Esophagus mucosa (tissue), 1 donor: Measurements from ENCODE around the gene CASR. TPM values are rescaled to one million over a fixed set of nuclear protein-coding genes. Genes with fewer than 3 reads are reported as not detected.
A peak's percentile ranks its signal among the peaks of the same experiment; 100 is the strongest.
"Not testable (repeated sequence)": the region's sequence is repeated elsewhere in the genome, so short reads cannot be mapped to it uniquely, and the experiment has no call there.

Experiments used
- ATAC-seq: fragments of 200-7000 bp; cut with Tn5 transposase; one replicate; pipeline ENCODE4 v1.9.1; 2020
- total RNA-seq: library from RNA; stranded (reverse); gene quantifications from one replicate; pipeline ENCODE4 v1.2.4, GENCODE V29; 2023
- donor health status: DM: yes; HTN: yes; CAD: no.

The CASR gene, protein sequence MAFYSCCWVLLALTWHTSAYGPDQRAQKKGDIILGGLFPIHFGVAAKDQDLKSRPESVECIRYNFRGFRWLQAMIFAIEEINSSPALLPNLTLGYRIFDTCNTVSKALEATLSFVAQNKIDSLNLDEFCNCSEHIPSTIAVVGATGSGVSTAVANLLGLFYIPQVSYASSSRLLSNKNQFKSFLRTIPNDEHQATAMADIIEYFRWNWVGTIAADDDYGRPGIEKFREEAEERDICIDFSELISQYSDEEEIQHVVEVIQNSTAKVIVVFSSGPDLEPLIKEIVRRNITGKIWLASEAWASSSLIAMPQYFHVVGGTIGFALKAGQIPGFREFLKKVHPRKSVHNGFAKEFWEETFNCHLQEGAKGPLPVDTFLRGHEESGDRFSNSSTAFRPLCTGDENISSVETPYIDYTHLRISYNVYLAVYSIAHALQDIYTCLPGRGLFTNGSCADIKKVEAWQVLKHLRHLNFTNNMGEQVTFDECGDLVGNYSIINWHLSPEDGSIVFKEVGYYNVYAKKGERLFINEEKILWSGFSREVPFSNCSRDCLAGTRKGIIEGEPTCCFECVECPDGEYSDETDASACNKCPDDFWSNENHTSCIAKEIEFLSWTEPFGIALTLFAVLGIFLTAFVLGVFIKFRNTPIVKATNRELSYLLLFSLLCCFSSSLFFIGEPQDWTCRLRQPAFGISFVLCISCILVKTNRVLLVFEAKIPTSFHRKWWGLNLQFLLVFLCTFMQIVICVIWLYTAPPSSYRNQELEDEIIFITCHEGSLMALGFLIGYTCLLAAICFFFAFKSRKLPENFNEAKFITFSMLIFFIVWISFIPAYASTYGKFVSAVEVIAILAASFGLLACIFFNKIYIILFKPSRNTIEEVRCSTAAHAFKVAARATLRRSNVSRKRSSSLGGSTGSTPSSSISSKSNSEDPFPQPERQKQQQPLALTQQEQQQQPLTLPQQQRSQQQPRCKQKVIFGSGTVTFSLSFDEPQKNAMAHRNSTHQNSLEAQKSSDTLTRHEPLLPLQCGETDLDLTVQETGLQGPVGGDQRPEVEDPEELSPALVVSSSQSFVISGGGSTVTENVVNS
- not detected for total RNA-seq

DNA sequence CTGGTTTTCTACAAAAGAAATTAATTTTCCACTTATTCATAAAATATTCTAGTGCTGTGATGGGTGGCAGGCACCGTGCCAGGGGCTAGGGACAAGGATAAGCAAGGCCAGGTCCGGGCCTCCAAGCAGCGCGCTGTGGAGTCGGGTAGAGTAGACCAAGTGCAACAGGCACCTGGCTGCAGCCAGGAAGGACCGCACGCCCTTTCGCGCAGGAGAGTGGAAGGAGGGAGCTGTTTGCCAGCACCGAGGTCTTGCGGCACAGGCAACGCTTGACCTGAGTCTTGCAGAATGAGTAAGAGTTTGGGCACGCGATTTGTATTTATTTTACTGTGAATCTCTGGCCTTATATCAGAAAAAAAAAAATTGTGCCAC is at the start of gene CASR:
CASR (plus strand) TSS at position 148 of the 372 bp plus-strand sequence. CDS start 70,522 bp downstream, outside the sequence.
- ATAC-seq: peak; percentile 47

DNA sequence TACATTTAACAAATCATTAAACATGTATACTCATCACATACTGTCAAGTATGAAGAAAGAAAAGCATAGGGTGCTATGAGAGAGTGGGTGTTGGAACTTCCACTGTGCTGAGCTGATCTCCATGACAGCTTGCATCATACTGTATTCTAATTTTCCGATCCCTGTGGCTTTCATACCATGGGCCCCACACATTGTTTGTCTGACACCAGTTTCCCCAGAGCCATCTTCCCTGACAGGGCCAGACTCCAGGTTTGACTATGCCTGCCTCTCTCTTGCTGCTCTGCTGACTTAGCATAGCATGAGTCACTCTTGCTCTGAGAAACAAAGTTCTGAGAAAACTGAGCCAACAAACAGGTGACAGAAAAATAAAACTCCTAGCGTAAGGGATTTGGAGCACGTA is 37.0 kb upstream of the CASR start:
- ATAC-seq: peak; percentile 88

DNA sequence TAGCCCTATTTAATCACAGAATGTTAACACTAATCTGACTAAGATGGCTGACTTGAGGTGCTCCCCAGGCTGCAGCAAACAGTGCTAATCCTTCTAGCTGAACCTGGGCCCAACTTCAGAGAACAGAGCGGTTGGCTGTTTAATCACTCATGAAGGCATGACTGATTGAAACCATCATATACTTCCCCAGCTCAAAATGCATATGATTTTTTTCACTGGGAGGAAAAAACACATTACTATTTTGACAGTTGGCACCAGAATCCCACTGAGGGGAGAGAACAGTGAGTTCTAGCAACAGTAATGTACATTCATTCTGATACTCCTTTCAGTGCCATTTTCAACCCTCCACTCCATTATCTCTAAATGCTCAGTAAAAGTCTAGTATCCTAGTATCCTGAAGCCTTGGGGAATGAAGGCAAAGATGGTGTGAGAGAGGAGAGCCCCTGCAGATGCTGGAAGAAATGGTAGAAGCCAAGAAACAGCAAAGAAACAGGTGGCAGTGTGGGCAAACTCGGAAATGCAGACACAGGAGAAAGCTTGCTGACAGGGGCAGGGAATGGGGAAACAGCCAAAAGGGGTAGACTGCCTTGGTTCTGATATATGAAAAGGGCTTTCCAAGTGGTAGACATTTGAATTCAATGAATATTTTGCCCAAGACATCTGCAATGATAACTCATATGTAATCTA is 34.4 kb upstream of the CASR start:
- ATAC-seq: no peak

DNA sequence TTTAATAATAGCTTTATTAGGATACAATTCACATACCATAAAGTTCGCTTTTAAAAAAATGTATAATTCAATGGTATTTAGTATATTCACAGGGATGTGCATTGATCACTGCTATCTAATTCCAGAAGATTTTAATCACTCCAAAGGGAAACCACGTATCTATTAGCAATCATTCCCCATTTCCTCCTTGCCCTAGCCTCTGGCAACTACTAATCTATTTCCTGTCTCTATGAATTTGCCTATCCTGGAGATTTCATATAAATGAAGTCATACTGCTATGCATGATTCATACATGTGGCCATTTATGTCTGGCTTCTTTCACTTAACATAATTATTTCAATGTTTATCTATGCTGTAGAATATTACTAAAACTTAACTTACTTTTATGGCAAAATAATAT is 32.0 kb upstream of the CASR start:
- ATAC-seq: peak; percentile 55

DNA sequence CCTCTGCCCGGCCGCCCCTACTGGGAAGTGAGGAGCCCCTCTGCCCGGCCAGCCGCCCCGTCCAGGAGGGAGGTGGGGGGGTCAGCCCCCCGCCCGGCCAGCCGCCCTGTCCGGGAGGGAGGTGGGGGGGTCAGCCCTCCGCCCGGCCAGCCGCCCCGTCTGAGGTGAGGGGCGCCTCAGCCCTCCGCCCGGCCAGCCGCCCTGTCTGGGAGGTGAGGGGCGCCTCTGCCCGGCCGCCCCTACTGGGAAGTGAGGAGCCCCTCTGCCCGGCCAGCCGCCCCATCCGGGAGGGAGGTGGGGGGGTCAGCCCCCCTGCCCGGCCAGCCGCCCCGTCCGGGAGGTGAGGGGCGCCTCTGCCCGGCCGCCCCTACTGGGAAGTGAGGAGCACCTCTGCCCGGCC is 18.5 kb upstream of the CASR start:
- not testable (repeated sequence) for ATAC-seq

DNA sequence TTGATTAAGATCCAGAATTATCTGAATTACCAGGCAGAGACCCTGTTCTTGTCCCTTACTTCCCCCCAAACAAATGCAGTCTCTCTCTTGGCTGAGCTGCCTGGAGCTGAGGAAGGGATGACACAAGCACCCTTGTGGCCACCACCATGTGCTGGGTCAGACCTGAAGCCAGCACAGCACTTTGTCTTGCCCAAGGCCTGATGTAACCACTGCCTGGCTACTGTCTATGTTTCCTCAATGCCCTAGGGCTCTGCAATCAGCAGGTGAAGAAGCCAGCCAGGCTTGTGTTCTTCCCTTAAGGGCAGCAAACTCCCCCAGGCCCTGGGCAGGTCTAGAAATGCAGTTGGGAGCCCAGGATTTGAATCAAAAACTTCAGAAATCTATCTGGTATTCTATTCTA is 15.8 kb upstream of the CASR start:
- ATAC-seq: no peak

DNA sequence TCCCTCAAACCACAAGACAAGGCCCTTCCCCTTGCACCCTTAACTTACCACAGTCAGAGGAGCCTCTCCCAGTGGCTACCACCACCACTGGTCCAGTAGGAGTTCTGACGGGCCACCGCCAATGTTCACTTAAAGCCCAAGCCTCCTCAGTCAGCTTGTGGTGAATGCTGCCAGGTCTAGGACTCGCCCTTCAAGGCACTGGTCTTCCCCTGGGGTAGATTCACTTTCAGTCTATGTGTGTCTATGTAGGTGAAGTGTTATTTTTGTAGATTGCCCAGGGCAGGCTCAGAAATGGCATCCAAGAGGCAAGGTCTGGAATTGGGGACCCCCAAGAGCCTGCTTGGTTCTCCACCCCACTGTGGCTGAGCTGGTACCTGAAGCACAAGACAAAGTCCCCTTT is 15.4 kb upstream of the CASR start:
- no peak for ATAC-seq

DNA sequence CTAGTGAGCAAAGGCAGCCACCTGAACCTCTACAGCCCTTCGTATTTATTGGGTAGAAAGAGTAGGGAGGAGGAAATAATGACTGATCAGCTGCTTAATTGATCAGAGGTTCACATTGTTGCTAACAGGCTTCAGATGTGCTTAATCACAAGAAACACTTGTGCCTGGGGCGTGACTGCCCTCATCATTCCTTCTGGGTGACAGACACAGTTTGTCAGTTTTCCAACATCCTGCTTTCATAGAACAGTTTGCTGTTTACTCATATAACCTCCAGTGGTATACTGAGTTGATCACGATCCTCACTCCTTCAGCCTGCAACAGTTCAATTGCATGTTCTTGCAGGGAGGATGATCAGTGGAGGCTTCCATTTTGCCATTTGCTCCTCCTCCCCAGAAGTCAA is 13.6 kb upstream of the CASR start:
- no peak for ATAC-seq

DNA sequence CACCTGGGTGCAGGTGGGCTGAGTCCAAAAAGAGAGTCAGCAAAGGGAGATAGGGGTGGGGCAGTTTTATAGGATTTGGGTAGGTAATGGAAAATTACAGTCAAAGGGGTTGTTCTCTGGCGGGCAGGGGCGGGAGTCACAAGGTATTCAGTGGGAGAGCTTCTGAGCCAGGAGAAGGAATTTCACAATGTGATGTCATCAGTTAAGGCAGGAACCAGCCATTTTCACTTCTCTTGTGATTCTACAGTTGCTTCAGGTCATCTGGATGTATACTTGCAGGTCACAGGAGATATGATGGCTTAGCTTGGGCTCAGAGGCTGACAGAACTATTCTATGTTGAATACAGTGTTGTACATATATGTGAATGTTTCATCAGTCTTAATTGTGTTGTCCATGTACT is 12.1 kb upstream of the CASR start:
- ATAC-seq: not testable (repeated sequence)

DNA sequence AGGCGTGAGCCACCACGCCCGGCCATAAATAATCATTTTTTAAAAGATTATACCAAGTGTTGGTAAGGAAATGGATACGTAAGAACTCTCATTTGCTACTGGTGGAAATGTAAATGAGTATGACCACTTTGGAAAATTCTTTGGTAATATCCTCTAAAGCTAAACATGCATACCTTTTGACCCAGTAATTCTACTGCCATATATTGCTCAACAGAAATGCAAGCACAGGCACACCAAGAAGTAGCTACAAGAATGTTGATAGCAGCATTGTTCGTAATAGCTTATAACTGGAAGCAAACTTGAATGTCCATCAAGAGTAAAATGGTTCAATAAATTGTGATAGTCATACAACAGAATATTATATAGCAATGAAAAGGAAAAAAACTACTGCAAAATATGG is 4.8 kb upstream of the CASR start:
- no peak for ATAC-seq

DNA sequence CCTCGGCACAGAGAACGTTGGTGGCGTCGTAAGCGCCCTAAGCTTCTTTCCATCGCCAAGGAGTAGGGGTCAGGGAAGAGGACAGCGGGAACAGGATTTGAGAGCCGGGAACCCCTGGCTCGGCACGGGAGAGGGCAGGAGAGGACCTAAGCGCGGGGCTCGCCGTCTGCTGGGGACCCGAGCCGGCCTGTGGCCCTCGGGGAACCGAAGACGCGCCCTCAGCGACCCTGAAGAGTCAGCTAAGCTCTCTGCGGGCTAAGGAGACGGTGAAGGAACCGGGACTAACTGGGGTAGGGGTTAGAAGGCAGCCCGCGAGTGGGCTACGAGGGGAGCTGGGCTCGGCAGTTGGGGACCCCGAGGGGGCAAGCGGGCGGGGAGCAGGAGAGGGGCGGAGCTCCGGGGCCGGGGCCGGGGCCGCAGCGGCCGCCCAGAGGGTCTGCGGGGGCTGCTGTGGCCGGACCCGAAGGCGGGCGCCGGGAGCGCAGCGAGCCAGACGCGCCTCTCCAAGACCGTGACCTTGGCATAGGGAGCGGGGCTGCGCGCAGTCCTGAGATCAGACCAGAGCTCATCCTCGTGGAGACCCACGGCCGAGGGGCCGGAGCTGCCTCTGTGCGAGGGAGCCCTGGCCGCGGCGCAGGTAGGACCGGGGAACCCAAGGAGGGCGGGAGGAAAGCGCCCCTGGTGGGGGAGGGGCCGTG is 574 bp downstream of the CASR start:
- ATAC-seq: peak; percentile 15

DNA sequence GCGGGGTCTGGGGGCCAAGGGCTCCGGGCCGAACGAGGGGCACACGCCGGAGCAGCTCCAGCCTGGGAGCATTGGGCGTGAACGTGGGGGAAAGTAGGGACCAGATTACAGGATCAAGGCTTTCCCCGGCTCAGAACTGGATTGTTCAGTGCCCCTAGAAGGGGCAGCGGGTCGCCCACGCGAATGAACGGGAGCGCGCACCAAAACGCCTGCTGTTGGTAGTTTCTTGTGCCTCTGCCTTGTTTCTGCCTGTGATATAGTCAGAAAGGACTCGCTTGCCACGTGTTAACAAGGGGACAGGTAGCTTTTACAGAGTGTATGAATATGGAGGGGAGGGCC is 1.1 kb downstream of the CASR start:
- ATAC-seq: no peak

DNA sequence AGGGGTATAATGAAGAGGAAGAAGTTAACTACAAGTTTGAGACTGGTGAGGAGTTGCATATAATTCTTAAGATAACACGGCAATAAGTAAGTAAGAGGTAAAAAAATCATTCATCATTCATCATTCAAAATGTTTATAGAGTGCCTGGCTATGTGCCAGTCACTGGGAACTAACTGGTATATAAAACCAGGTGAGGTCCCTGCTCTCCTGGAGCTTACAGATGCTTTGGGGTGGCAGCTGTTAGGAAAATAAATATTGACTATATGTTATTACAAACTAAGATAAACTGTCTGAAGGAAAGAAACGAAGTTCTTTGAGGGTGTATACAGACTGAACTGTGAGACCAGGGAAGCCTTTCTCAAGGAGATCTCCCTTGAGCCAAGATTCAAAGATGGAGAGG is 2.9 kb downstream of the CASR start:
- no peak for ATAC-seq

DNA sequence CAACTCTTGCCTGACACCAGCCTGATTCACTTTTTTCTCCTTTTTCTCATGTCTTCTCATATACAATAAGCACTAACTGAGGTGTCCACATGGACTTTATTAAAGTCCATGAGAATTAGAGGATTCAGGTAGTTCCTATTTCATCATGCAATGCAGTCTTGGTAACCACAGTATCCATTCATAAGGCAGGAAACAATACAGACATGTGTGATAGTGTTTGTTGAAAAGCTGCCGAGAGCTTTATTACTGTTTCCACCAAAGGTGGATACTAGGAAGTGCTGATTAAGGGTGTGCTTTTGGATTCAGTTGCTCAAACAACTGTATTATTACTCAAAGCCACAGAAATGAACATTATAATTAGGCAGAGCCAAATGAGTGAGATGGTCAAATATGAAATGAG is 5.3 kb downstream of the CASR start:
- ATAC-seq: no peak

DNA sequence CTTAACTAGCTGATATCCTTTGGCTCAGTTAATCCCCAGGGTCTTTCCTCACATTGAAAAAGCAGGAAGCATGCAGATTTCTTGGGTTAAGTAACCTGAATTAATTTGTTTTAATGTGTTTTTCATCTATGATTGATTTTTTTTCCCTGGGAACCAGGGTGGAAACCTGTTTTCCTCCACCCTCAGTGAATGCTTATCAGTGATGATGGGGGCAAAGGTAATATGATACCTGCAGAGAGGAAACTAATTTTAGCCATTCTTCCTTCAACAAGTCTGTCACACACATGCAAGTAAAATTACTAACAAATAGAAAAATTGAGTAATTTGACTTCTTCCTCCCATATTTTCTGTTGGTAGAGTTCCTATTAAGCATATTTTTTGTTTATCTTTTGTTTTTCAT is 5.9 kb downstream of the CASR start:
- no peak for ATAC-seq

DNA sequence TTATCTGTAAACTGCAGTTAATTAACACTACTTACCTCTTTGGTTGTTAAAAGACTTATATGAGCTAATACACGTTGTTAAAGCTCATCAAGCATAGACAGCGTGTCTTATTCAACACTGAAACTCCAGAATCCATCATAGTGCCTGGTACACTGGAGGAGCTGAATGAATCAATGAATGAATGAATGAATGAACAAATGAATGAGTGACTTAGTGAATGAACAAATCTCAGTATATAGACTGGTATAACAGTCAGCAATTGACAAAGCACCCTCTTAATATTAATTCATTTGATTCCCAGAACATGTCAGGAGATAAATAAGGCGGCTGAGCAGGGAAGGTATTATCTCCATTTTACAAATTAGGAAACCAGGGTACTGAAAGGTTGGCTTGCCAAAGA is 7.1 kb downstream of the CASR start:
- ATAC-seq: no peak

DNA sequence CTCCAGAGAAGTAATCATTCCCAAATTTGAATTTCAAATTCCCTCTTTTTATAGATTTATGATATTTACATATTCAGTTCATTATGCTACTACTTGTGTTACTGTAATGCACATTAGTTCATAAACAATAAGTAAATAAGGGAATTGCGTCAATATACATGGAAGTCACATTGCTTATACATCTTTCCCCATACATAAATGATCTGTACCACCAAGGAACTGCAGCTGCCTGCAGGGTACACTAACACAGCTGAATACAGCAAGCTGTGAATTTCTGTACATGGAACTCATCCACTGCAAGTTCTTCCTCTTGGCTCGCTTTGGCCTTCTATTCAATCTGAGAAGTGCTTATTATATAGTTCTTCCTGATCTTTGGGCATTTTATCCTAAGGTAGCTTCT is 15.5 kb downstream of the CASR start:
- no peak for ATAC-seq

DNA sequence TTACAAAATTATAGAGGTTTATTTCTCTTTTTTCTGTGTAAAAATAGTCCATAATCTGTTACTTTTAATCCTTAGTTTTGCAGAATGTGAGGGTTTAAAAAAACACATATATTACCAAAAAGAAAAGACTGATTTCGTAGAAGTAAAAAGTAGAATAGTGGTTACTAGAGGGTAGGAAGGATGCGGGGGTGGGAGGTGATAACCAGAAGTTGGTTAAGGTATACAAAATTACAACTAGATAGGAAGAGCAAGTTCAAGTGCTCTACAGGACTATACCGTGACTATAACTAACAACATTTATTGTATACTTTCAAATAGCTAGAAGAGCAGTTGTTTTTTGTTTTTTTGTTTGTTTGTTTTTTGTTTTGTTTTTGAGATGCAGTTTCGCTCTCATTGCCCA is 16.1 kb downstream of the CASR start:
- no peak for ATAC-seq

DNA sequence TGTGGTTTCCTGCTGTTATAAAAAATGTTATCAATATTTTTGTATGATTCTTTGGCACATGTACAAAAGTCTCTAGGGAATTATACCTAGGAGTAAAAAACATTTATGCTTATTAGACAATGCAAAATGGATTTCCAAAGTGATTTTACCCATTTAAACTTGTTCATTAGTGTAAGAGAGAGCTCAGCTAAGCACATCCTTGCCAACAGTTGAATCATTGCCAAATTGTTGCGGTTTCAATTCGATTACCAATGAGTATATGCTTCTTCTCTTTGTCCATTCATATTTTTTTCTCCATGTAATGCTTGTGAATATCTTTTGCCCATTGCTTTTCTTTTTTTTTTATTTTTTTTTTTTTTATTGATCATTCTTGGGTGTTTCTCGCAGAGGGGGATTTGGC is 17.2 kb downstream of the CASR start:
- ATAC-seq: no peak

DNA sequence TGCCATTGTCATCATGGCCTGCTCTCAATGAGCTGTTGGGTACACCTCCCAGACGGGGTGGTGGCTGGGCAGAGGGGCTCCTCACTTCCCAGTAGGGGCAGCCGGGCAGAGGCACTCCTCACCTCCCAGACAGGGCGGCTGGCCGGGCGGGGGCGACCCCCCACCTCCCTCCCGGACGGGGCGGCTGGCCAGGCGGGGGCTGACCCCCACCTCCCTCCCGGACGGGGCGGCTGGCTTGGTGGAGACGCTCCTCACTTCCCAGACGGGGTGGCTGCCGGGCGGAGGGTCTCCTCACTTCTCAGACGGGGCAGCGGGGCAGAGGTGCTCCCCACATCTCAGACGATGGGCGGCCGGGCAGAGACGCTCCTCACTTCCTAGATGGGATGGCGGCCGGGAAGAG is 18.0 kb downstream of the CASR start:
- ATAC-seq: not testable (repeated sequence)

DNA sequence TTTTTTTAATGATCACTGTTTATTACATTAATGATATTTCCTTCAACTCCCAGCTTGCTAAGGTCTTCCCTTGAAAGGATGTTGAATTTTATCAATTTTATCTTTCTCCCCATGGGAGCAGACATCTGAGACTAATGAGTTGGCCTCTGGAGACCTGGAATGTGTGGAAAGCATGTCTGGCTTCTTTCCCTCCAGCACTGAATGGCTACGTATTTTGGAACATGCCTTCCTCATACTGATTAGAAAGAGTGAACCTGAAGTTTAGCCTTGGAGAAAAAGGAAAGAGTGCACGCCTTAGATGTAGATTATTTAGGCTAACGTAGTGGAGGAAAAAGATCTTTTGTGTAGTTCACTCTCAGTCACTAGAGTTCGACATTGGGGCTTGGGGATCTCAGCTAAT is 25.1 kb downstream of the CASR start:
- no peak for ATAC-seq

DNA sequence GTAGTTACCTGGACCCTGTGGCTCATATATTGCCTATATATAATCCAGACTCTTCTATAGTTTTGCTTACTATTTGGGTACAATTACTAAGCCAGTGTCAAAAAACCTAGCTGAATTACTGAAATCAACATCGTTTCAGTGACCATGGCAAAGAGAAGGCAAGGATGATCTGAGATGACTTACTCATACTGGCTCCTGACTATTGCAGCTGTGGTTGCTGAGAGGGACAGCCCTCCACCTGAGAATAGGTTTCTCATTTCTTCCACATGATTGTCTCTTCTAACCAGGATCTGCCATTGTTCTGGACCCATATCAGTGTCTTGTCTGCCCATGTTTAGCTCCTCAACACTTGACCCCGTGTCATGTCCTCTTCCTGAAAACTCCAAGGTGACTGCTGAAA is 30.2 kb downstream of the CASR start:
- no peak for ATAC-seq
